GM04504 (cell line): ENCODE data around the gene OR6Y1.

Experiments used
- DNase-seq: peaks from one replicate; pipeline ENCODE4 v3.0.0-alpha.2; 2012; ENCODE audit warnings: low read depth

Gene OR6Y1, protein sequence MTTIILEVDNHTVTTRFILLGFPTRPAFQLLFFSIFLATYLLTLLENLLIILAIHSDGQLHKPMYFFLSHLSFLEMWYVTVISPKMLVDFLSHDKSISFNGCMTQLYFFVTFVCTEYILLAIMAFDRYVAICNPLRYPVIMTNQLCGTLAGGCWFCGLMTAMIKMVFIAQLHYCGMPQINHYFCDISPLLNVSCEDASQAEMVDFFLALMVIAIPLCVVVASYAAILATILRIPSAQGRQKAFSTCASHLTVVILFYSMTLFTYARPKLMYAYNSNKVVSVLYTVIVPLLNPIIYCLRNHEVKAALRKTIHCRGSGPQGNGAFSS

GRCh38 chr1:158554352-158554751 is at the start of gene OR6Y1:
Gene OR6Y1 (minus strand): TSS chr1:158554405. CDS start chr1:158548105, 6,300 bp downstream.
- no peak for DNase-seq

- no peak for DNase-seq
These were observed 46.5 kb upstream of the OR6Y1 start for GRCh38 chr1:158600735-158601134.

DNA sequence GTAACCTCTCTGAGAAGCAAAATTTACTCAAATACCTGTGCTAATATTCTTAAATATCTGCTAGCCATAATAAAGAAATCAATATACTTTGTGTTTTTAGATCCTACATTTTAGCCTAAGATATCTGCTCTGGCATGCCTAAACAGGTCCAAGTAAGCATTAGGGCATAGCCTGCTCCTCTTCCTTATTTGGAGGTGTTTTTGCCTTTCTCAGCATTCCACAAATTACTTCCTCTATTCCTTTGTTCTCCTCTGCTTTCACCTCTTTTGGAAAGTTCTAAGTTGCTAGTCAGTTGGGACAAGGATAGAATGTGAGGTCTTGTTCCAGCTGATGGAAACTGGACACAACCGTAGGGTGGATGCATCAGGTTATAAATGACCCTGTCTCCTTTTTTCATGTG is 32.7 kb upstream of the OR6Y1 start:
- no peak for DNase-seq

- no peak for DNase-seq
These were observed 29.8 kb upstream of the OR6Y1 start for GRCh38 chr1:158583962-158584361.

DNA sequence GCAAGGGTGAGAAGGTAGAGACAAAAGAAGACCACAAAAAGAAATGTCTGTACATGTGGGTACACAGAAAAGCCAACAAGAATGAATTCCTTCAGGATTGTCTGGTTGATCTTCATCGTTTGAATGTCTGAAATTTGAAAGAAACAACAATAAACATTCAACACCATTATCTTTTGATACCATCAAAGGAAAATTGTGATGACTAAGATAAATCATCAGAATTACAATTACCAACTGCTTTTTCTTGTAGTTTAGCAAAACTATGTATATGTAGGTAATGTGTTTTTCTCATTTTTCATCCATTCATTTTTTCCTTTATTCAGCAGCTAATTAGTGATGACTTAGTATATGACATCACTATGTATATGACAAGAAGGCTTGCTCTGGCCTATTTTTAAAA is 25.5 kb upstream of the OR6Y1 start, which contains the start of gene OR10X1:
Gene OR10X1 (minus strand): TSS at position 167 of the 400 bp plus-strand sequence. CDS start 0 bp downstream, at position 167.
- DNase-seq, result no peak

DNA sequence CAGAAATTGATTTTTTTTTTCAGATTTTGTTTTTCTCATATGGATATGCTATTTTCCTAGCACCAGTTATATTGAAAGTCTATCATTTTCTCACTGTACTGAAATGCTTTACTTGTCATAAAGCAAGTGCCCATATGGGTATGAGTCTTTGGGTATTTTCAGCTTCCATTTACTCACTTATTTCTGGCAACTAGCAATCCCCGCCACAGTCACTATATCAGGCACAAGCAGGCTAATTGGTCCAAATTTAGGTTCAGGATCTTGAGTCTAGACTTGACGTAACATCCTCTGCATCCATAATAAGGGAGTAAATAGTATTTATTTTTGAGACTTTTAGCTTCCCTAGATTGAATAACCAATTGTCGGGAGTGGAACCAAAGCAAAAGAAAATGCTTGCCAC is 23.4 kb upstream of the OR6Y1 start:
- DNase-seq, result no peak

DNA sequence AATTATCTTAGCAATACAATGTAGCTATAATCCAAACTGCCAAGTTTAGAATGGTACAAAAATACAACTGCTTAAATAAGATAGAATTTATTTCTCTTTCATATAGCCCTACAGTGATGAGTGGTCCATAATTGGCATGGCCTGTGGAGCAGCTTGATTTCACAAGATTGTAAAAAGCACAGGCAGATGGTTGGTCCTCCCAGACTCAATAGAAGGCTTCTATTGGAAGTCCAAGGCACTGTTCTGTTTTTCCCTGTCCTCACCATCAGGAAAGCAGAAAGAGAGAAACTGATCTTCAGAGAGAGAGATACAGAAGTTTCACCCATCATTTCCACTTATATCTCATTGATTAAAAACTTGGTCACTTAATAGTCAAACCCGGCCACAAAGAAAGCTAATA is 18.0 kb upstream of the OR6Y1 start:
- DNase-seq, result no peak

DNA sequence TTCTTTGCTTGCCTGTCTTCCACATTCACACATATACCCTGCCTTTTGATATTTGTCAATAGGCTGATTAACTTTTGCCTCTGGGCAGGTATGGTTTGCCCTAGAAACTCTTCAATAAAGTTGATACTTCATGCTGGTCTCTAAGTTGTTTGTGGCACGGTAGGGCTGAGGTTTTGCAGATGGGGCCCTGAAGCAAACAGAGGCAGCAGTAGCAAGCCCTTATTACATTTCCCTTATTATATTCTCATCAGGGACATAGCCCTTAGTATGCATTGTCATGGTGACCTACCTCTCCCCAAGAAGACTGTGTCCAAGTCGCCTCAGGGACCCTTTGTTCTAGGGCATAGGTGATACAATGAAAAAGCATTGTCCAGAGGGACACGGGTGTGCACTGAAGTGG is 16.3 kb upstream of the OR6Y1 start, which contains the start of gene OR6P1:
Gene OR6P1 (minus strand): TSS at position 101 of the 400 bp plus-strand sequence. CDS start 6,976 bp downstream, outside the sequence.
- no peak for DNase-seq

- no peak for DNase-seq
These were observed 10.4 kb upstream of the OR6Y1 start for GRCh38 chr1:158564608-158565007.

DNA sequence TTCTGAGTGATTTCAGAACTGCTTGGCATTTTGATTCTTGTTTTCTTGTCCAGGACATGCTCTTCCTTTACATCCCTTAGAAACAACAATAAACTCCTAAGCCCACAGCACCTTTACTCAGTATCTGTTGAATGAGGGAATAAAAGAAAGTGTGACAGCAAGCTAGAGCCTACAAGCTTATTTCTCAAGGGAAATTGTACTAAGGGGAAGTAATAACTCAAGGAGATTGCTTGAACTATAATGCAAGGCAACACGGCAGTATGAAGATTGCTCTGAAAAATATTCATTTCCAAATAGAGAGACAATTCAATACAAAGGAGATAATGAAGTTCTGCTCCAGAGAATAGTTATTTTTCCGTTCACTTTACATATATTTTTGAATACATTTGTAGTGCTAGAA is 9.6 kb upstream of the OR6Y1 start:
- DNase-seq, result no peak

DNA sequence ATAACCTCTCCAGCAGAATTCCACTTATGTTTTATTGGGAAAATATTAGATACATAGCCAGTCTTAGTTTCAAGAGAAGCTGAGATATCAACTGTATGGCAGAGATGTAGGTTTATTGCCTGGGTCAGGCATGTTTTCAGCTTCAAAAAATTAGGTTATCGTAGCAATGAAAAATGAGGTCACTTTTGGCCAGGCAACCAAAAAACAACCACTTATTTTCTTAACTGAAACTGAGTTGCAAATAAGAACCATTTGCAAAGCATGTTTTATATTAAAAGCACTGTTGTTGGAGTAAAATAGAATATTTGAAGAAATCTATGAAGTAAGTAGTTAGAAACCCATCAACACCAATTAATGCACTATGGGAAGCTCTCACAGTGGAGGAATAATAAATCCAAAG is 5.5 kb upstream of the OR6Y1 start:
- DNase-seq, result no peak

GRCh38 chr1:158552296-158552695 is 1.9 kb downstream of the OR6Y1 start:
- DNase-seq, result no peak

- DNase-seq, result no peak
These were observed 6.7 kb downstream of the OR6Y1 start for GRCh38 chr1:158547533-158547932.

- no peak for DNase-seq
These were observed 16.6 kb downstream of the OR6Y1 start for GRCh38 chr1:158537609-158538008.

DNA sequence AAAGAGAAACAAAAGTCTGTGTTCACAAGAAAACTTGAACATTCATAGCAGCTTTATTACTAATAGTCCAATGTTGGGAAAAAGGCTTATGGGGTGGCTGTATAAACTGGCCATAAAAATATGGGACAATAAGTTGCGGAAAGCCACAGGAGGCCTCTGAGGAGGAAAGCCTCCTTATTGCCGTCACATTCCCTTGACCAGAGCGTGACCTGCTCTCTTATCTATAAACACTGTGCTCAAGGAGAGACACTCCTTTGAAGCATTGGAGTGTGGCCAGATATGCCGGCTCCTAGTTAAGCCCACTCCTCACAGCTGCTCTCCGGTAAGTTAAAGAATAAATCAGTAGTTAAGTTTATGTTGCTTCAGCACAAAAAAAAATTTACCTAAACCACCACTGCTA is 19.7 kb downstream of the OR6Y1 start:
- DNase-seq, result no peak

- DNase-seq, result peak; percentile 1
These were observed 26.9 kb downstream of the OR6Y1 start for GRCh38 chr1:158527190-158527815.

- no peak for DNase-seq
These were observed 32.5 kb downstream of the OR6Y1 start for GRCh38 chr1:158521666-158522058.

DNA sequence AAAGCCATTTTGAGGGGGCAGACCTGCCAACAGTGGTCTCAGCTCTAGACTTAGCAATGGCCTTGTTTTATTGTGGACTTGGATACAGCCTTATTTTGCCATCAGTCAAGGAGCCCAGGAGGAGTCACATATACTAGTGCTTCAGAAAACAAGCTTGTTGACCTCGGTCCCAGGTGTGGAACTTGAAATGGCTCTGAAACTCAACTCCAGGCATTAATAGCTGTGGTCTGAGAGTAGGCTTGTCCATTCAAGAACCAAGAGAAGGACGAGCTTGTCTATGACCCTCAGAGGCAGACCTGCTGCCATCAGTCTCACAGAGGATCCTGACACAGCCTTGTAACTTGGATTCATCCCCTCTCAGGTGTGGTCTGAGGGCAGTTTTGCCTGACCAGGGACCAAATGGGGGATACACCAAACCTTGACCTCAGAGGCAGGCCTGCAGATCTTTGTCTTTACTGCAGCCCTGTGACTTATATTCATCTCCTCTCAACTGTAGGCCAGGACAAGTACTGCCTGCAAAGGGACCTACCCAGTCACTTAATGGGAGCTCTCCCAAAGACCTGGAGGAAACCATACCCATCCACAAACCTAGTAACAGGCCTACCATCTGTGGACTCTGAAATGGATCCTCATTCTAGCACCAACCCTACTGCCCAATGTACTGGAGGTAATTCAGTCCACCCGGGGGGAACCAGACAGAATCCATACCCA is 33.1 kb downstream of the OR6Y1 start:
- DNase-seq, result no peak

DNA sequence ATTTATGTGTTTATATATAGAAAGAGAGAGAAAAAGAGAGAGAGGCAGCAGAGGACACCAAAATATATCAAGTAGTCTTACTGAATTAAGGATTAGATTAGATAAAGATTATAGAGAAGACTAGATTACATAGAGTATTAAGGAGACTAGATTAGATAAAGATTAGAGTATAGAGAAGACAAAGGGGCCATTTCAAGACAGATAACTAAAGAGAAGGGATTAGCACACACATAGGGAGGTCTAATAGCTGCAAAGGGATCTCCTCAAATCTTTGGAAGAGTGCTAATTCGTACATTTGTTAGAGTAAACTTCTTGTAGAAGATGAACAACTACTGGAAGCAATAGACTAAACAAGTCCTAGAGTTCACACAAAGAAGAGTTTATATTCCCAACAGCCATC is 34.2 kb downstream of the OR6Y1 start:
- DNase-seq, result no peak

GRCh38 chr1:158516966-158517365 is 37.2 kb downstream of the OR6Y1 start:
- DNase-seq, result no peak

GRCh38 chr1:158509471-158510156 is 44.6 kb downstream of the OR6Y1 start:
- DNase-seq, result no peak

DNA sequence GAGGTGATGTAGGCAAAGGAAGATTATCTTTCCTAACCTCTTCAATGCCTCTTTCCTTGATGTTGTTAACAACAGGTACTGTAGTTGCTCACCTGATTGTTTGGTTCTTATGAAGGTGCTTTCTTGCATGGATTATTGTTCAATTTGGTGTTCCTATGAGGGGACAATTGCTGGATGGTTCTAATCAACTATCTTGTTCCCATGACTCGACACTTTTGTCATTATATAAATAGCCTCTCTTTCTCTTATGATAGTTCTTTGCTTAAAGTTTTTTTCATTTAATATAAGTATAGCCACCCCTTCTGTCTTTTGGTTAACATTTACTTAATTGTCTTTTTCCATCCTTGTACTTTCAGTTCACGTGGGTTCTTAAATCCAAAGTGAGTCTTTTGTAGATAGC is 46.7 kb downstream of the OR6Y1 start:
- no peak for DNase-seq
